ENCODE results near the gene WDR4.
"Not testable (repeated sequence)": the region's sequence is repeated elsewhere in the genome, so short reads cannot be mapped to it uniquely, and the experiment has no call there.

Gene WDR4

DNA sequence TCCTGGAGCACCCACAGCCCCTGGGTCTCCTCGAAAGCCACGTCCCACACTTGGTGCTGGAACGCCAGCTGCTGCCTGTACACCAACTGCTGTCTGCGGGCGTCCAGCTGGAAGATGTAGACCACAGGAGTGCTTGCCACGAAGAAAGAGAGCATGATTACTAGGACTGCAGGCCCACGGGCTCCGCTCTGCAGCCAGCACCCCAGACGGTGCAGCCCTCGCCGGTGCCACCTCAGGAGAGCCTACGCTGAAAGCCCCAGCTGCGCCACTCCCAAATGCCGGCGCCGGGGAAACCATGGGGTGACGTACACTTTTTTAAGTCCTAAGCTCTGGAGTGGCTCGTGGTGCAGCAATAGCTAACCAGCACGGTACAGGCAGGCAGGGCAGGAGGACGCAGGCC, 25.7 kb downstream of the WDR4 start:
- DNase-seq (ENCODE audit: extremely low read depth in 1 of 2, low read depth in 1 of 2), result no peak

DNA sequence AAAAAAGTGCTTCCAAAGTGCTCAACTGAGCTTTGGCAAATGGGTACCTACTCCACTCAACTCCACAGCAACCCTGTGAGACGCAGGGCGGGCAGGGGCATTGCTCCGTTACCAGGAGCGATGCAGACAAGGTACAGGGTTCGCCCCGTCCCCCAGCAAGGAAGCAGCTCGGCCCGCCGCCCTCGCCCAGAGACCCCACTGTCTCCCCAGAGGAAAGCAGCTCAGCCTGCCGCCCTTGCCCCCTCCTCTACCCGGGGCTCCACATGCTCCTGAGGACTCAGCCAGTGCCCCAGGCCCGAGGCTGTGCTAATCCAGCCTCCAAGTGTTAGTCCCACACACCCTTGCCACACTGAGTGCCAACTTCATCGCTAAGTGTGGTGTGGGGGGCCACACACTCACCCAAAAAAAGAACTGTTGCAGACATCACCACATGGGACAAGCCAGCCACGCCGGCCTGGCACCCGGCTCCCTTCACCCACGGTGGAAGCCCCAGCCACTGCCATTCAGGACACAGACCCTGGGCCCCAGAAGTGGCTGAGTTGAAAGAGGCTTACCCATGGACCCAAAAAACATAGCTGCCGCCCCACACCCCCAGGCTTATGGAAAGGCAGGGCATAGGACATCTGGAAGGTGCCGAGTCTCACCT, 26.3 kb downstream of the WDR4 start:
- DNase-seq (ENCODE audit: extremely low read depth in 1 of 2, low read depth in 1 of 2), result no peak

DNA sequence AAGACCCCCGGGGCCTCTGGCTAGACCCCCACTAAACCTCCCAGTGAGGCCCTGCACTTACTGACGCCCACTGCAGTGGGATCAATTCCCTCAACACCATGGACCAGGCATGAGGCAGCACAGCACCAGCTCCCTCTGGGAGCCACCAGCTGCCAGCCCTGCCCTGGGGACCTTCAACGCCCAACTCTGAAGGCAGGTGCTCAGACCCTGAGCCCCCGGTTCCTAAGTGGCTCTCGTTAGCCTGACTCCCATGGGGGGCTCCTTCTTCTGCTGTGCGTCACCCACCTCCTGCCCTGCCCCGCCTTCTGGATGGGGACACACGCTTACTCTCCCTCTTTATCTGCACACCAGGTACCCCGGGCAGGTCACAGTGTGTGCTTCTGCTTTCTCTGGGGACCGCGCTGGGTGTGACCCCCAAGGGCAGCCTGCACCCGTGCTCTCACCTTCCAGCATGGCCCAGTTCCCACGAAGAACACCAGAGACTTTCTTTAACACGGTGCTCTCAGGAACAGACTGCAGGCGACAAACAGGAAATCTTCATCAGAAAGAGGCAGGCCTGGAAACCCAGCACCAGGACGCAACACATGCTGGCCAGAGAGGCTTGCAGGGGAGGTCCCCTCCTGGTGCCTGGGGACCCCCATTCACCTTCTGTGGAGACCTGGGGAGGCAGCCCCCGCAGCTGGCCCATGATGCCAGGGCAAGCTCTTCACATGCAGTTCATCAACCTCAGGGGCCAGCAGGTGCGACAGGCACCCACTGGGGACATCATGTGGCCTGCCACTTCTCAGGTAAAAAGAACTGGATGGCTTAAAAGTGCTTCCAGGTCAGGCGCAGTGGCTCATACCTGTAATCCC, 27.3 kb downstream of the WDR4 start:
- DNase-seq (ENCODE audit: extremely low read depth in 1 of 2, low read depth in 1 of 2), result no peak

DNA sequence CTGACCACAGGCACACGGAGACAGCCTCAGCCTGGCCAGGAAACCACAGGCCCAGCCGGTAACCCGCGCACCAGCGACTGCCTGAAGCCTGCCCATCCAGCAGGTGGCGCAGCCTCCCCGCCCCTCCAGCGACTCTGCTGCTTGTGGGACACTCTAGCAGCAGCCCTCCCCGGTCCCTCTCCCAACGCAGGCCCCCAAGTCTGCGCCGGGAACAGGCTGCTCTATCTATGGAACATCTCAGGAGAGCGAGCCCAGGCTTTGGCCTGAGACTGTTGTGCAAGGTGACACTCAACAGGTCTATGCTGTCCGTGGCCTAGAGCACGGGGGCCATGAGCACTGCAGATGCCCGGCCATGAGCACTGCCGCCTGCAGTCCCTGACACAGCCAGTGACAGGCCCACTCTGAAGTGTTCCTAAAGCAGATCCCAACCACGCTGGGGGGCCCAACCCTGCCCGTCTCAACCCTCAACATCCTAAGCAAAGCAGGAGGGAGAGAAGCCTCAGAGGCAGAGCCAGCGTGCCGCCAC, 28.4 kb downstream of the WDR4 start:
- no peak for DNase-seq (ENCODE audit: extremely low read depth in 1 of 2, low read depth in 1 of 2)

DNA sequence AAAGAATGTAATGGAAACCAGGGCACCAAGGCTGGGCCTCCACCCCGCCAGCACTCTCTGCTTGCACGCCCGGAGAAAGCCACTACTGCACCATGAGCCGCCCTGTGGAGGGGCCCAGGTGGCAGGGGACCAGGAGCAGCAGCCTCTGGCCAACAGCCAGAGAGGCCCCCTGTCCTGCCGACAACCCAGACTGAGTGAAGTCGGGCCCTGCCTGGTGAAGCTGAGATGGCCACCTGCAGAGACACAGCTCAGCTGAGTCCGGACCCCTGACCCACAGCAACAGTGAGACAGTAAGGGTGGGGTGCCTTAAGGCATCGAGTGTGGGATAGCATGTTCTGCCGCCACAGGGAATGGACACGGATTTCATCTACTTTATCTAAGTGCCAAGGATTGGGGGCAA, 28.9 kb downstream of the WDR4 start:
- no peak for DNase-seq (ENCODE audit: extremely low read depth in 1 of 2, low read depth in 1 of 2)

DNA sequence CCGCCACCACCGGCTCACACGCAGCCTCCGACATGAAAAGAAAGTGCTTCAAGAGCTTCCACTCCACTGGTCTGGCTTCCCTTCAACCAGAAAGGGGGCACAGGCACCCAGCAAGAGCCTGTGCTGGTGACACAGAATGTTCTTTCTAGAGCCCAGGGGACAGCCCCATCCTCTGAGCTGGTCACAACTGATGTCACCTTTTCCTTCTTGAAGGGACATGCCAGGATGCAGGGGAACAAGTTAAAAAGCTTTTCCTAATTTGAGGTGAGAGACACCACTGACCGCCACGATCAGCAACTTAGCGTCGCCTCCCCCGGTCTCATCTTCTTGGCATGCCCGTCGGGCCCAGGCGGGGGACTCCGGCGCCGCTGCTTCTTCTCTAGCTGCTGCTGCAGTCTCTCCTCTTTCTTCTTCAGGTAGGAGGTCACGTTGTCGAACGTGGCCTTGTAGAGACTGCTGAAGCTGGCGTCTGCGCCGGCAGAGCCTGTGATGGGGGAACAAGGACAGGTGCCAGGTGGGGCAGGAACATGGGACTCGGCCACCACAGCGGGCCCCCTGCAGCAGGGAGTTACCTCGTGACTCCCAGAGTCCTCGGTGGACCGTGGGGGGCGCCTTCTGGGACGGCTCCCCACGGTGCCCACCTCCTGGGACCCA, 29.5 kb downstream of the WDR4 start:
- no peak for DNase-seq (ENCODE audit: extremely low read depth in 1 of 2, low read depth in 1 of 2)

DNA sequence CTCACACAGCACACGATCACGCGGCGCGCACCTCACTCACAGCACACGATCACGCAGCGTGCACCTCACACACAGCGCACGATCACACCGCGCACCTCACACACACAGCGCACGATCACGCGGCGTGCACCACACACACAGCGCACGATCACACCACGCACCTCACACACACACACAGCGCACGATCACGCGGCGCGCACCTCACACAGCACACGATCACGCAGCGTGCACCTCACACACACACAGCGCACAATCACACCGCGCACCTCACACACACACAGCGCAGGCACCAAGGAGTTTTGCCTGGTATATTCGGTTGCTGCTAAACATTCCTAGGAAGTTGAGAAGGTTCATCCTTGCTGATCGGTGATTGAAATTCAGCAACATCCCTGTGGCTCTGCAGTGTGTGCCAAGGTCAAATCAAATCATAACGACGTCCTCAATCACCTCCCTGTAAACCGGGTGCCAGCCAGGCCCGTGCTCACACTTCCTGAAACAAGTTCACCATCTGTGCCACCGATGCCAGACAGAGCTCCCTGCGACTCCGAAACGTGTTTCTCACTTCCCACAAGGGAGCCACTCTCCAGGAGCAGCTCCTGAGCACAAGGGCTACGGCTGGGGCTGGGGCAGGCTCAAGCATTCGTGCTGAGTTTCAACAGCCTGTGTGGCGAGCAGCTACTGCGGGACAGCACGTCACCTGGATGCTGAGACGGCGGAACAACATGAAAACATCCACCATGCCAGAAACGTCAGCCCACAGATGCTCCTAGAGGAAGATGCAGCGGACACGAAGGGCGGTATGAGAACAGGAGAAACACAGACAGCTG, 30.2 kb downstream of the WDR4 start:
- DNase-seq (ENCODE audit: extremely low read depth in 1 of 2, low read depth in 1 of 2), result no peak

DNA sequence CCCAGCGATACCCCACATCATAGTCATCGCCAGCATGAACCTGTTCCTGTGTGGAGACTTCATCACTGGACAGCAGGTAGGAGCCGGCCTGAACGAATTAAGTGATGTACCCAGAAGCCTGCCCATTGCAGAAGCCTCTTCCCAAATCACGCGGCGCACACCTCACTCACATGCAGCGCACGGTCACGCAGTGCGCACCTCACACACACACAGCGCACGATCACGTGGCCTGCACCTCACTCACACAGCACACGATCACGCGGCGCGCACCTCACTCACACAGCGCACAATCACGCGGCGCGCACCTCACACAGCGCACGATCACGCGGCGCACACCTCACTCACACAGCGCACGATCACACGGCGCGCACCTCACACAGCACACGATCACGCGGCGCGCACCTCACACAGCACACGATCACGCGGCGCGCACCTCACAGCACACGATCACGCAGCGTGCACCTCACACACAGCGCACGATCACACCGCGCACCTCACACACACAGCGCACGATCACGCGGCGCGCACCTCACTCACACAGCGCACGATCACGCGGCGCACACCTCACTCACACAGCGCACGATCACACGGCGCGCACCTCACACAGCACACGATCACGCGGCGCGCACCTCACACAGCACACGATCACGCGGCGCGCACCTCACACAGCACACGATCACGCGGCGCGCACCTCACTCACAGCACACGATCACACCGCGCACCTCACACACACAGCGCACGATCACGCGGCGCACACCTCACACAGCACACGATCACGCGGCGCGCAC, 31.0 kb downstream of the WDR4 start:
- DNase-seq (ENCODE audit: extremely low read depth in 1 of 2, low read depth in 1 of 2), result not testable (repeated sequence)

DNA sequence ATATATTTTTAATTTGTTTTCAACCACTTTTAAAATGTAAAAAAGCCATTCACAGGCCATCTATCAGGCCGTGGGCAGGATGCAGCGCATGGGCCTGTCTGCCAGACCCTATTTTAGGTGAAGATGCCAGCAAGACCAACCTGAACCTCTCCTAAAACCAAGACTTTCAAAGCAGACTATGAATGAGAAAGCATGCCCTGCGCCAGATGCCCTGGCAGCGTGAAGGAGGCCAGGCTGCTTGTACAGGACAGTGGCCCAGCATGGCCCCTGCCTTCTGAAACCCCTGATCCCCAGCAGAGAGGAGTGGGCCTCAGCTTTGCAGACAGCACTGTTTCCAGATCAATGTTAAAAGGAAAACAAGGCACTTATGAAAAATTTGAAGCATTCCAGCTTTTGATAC, 31.6 kb downstream of the WDR4 start:
- DNase-seq (ENCODE audit: extremely low read depth in 1 of 2, low read depth in 1 of 2), result no peak

DNA sequence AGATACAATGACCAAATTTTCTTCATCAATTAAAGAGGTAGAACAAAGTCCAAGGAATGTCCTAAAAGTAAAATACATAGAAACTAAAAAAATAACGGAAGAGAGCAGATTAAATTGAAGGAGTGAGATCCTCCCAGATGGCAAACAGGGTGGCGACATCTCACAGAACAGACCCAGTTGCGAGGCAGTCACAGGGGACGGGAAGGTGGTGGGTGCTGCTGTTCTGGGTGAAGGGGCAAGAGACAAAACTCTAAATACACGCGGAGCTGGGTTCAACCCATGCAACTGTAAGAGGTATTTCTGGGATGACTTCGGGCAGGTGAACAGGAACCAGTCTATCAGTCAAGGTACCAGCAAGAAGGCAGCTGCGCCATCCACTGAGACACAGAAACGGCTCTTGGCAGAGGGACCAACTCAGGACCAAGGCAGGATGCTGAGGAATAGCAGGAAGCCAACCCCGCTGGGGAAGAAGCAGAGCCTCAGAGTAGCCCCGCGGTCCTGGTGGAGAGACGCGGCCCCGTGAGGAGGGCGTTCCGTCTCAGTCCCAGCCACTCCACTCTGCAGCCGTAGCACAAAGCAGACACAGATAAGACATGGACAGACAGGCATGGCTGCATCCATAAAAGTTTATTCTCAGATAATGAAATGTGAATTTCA, 32.2 kb downstream of the WDR4 start:
- DNase-seq (ENCODE audit: extremely low read depth in 1 of 2, low read depth in 1 of 2), result no peak

DNA sequence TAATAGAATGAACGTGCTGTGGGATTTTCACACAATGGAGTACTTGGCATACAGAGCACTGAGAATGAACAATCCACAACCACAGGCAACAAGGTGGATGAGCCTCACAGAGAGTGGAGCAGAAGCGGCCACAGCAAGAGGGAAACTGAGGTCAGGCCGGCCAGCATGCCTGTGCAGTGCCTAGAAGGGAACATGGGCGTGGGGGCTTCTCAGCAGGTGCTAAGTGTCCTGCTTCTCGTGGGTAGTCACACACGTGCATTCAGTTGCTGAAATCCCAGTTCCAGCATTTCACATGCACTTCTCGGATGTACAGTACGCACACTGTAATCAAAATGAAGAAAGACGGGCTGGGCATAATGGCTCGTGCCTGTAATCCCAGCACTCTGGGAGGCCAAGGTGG, 33.1 kb downstream of the WDR4 start:
- DNase-seq (ENCODE audit: extremely low read depth in 1 of 2, low read depth in 1 of 2), result no peak

DNA sequence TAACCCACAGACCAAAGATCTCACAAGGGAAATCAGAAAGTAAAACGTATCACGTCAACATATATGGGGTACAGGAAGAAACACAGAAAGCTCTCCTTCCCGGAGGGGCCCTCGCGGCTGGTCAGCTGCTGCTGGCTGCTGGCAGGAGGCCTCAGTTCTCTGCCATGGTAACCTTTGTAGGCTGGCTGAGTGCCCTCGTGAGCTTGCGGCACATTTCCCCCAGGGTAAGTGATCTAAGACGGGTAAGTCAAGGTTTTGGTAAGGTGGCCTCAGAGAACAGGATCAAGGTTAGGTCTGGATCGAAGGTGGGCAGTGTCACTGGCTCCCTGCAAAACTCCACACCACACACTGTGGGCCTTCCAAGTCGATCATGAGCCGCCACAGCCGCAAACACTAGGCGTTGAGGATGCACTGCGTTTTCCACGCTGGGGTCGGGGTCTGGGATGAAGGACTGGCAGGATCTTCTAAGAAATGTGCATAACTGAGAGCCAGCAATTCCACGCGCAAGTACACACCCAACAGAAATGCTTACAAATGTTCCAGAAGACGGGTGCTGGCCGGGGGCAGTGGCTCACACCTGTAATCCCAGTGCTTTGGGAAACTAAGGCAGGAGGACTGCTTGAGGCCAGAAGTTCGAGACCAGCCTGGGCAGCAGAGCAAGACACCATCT, 33.9 kb downstream of the WDR4 start:
- no peak for DNase-seq (ENCODE audit: extremely low read depth in 1 of 2, low read depth in 1 of 2)

DNA sequence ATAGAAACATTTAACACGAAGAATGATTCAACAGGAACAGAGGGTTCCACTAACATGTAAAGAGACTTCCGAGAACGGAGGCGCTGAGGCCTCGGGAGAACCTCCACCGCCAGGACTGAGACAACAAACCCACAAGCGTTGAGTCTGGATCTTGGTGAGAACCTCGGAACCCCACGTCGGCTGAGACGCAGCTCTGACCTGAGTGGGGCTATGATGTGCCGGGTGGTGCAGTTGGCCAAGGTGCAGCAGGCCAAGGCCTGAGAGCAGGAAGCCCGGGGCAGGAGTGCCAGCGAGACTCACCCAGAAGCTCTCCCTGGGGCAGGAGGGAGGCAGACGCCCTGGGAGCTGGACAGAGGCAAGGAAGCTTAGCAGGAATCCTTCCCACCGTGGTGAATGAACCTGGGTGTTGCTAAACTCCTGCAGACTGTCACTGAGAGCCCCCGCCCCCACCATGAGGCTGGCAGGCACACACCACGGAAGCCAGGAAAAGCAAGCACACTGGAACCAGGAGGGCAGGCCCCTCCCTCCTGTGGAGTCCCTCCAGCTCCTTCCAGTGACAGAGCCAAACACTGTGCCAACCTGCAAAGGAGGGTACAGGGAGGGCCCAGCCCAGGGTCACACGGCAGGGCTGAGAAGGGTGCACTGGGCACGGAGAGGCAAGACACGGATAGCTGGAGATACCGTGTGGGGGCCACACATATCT, 34.8 kb downstream of the WDR4 start:
- DNase-seq (ENCODE audit: extremely low read depth in 1 of 2, low read depth in 1 of 2), result no peak

DNA sequence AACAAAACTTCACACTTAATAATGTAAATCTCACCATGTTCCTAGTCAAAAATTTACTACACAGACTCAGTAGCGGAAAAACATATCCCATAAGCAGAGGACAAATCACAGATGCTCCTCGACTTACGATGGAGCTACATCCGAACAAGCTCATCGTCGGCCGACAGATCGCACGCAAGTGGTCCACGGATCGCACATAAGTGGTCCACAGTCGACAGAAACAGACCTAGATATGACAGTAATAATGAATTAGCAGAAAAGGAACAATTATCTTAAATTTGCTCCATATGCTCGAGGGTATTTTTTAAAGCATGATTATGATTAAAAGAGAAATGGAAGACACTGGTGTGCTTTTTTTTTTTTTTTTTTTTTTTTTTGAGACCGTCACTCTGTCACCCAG, 36.3 kb downstream of the WDR4 start:
- DNase-seq (ENCODE audit: extremely low read depth in 1 of 2, low read depth in 1 of 2), result no peak

DNA sequence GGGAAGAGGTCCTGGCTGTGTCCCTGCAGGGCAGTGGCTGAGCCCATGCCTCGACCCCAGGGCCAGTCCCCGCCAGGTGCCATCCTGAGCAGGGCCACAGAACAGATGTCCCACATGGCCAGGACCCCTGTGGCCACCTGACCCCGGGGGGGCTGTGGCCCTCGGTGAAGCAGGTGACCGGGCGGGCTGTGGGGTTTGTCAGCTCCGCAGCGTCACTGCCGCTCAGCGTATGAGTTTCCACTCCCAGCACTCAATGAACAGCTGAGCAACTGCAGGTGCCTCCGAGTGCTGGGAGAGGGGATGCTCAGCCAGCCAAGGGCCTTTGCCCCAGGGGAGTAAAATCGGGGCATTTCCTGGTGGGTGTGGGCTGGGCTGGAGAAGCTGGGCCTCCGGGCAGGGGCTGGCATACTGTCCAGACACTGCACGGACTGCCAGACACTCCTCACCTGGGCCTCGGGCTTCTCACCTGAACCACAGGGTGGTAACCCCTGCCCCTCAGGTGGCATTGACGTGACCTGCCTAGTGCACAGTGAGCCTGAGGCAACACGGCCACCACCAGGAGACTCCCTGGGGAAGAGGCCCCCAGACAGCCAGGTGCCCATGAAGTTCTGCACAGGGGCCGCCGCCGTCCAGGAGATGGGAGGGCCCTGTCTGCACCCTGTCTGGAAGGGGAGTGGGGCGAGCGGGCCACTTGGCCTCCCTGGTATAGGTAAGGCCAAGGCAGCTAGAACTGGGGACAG, 37.3 kb downstream of the WDR4 start:
- DNase-seq (ENCODE audit: extremely low read depth in 1 of 2, low read depth in 1 of 2), result not testable (repeated sequence)

DNA sequence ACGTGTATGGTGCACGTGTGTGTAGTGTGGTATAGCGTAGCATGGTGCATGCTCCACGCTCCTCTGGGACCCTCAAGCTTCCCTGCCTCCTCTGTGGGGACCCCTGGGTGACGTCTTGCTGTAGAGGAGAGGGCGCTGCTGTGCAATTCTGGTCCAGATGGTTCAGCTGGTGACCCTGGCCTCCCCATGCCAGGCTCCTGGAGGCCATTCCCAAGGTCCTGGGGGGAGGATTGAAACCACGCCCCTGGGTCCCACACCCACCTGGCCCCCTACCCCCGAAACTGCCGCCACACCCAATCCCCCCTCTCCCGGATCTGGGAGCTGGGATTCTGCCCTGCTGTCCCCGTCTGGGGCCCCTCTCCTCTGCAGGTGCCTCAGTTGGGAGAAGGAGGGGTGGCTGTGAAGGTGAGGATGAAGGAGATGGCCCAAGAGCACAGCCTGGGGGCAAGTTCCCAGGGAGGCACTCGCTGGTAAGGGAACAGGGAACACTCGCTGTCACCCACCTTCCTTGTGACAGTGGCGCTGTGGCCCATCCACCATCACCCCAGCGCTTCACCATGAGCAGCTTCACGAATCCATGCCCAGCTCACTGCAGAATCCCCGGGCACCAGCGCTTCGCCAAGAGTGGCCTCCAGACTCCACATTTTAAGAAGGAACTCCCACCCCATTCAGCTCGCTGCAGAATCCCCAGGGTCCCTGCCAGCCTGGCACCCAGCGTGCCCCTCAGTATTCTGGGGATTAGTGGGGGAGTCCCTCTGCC, 38.0 kb downstream of the WDR4 start:
- no peak for DNase-seq (ENCODE audit: extremely low read depth in 1 of 2, low read depth in 1 of 2)

All from activated CD8-positive, alpha-beta memory T cell treated with anti-CD3 and anti-CD28 coated beads for 1 hour (primary cell).